SK-N-SH (cell line): ENCODE data around the gene RNF149.

Source experiments
- CTCF ChIP-seq: fragments of 200-600 bp; sonication (generic); IDR thresholded peaks from 2 replicates; pipeline ENCODE4 v1.6.1; 2017; ENCODE audit warnings: antibody characterized with exemption, mild to moderate bottlenecking, moderate library complexity
- EZH2phosphoT487 ChIP-seq: fragments of 200-600 bp; sonication (generic); IDR thresholded peaks from 2 replicates; pipeline ENCODE4 v1.6.1; 2017; ENCODE audit warnings: low read depth, mixed run types, mild to moderate bottlenecking, antibody characterized with exemption, moderate library complexity, borderline replicate concordance
- FOXM1 ChIP-seq: IDR thresholded peaks from 2 replicates; pipeline ENCODE4 v1.4.0; 2012; ENCODE audit warnings: low read depth, mild to moderate bottlenecking
- MAX ChIP-seq: IDR thresholded peaks from 2 replicates; pipeline ENCODE4 v1.4.0; 2012; ENCODE audit warnings: low read depth
- PBX3 ChIP-seq: IDR thresholded peaks from 2 replicates; pipeline ENCODE4; 2012
- REST ChIP-seq: IDR thresholded peaks from 2 replicates; pipeline ENCODE4 v1.6.1; 2012; ENCODE audit warnings: mild to moderate bottlenecking, low read depth, low read length, moderate library complexity
- RFX5 ChIP-seq: IDR thresholded peaks from 2 replicates; pipeline ENCODE4 v1.6.1; 2012; ENCODE audit warnings: mild to moderate bottlenecking, improper control_type of control experiment, low read length

GRCh38 chr2:101255501-101255900 lies 53.0 kb downstream of the RNF149 start:
- no peak for TF ChIP-seq MAX
- TF ChIP-seq REST = no peak
- no peak for TF ChIP-seq CTCF
- TF ChIP-seq PBX3 = no peak
- no peak for TF ChIP-seq EZH2phosphoT487
- no peak for TF ChIP-seq FOXM1
- TF ChIP-seq RFX5 = no peak
